Neural cell (in vitro differentiated cells): ENCODE measurements around the gene NTRK1. TPM values are rescaled to one million over a fixed set of nuclear protein-coding genes. Genes with fewer than 3 reads are reported as not detected.
"Not testable (repeated sequence)": the region's sequence is repeated elsewhere in the genome, so short reads cannot be mapped to it uniquely, and the experiment has no call there.

Experiments
- H2AFZ ChIP-seq: fragments of 200-600, 300-800 bp; sonication (generic), shearing (Covaris generic); 2 replicates; pipeline ENCODE4 v1.6.0; 2014; ENCODE audit warnings: low read depth, mild to moderate bottlenecking, antibody characterized with exemption, low read length, moderate library complexity
- H3F3A ChIP-seq: fragments of 200-600 bp; shearing (Covaris generic); 2 replicates; pipeline ENCODE4 v1.6.1; 2016; ENCODE audit warnings: mild to moderate bottlenecking, moderate library complexity, mixed read lengths, antibody characterized with exemption, low read length; ENCODE audit not compliant: insufficient read depth, poor library complexity, severe bottlenecking
- H3K27ac ChIP-seq: fragments of 200-600, 300-800 bp; sonication (generic), shearing (Covaris generic); 2 replicates; pipeline ENCODE4 v1.5.1; 2014; ENCODE audit warnings: mild to moderate bottlenecking, low read length, moderate library complexity
- H3K27me3 ChIP-seq: fragments of 300-800, 200-600 bp; sonication (generic), shearing (Covaris generic); 2 replicates; pipeline ENCODE4 v1.6.0; 2014; ENCODE audit warnings: mild to moderate bottlenecking, low read depth, low read length, moderate library complexity; ENCODE audit not compliant: insufficient read depth
- H3K36me3 ChIP-seq: fragments of 300-800, 200-600 bp; sonication (generic), shearing (Covaris generic); 2 replicates; pipeline ENCODE4 v1.5.1; 2014; ENCODE audit warnings: mild to moderate bottlenecking, antibody characterized with exemption, low read length, moderate library complexity; ENCODE audit not compliant: insufficient read depth
- H3K4me2 ChIP-seq: fragments of 300-800, 200-600 bp; sonication (generic), shearing (Covaris generic); 2 replicates; pipeline ENCODE4 v1.6.0; 2014; ENCODE audit warnings: mild to moderate bottlenecking, low read length
- H3K4me3 ChIP-seq: fragments of 300-800, 200-600 bp; sonication (generic), shearing (Covaris generic); 2 replicates; pipeline ENCODE4 v1.5.1; 2014; ENCODE audit warnings: mild to moderate bottlenecking, low read length, moderate library complexity
- H3K79me2 ChIP-seq: fragments of 200-600 bp; shearing (Covaris generic); replicated peaks from 2 replicates; pipeline ENCODE4 v1.6.0; 2014; ENCODE audit warnings: mild to moderate bottlenecking, low read length, moderate library complexity; ENCODE audit not compliant: insufficient read depth
- H3K9ac ChIP-seq: fragments of 300-800, 200-600 bp; sonication (generic), shearing (Covaris generic); 2 replicates; pipeline ENCODE4 v1.6.1; 2016; ENCODE audit warnings: mild to moderate bottlenecking, low read length, mixed read lengths
- H3K9me2 ChIP-seq: fragments of 200-600 bp; shearing (Covaris generic); 2 replicates; pipeline ENCODE4 v1.6.1; 2016; ENCODE audit warnings: mild to moderate bottlenecking, low read length, mixed read lengths; ENCODE audit not compliant: insufficient read depth
- H3K9me3 ChIP-seq: fragments of 200-600, 300-800 bp; sonication (generic), shearing (Covaris generic); 2 replicates; pipeline ENCODE4 v1.6.1; 2016; ENCODE audit warnings: mild to moderate bottlenecking, mixed run types, low read length, moderate library complexity, mixed read lengths
- H4K20me1 ChIP-seq: fragments of 200-600 bp; shearing (Covaris generic); 2 replicates; pipeline ENCODE4 v1.6.1; 2016; ENCODE audit warnings: mild to moderate bottlenecking, mixed run types; ENCODE audit not compliant: insufficient read depth
- CTCF ChIP-seq: fragments of 450-650 bp; IDR thresholded peaks from 2 replicates; pipeline ENCODE4 v1.5.1; 2014; ENCODE audit warnings: antibody characterized with exemption, mild to moderate bottlenecking, moderate library complexity; ENCODE audit not compliant: poor library complexity, severe bottlenecking
- EP300 ChIP-seq: fragments of 450-650 bp; conservative IDR thresholded peaks from 2 replicates; pipeline ENCODE4 v1.6.1; 2014; ENCODE audit warnings: antibody characterized with exemption, mild to moderate bottlenecking, moderate library complexity; ENCODE audit not compliant: poor library complexity, severe bottlenecking
- EZH2 ChIP-seq: fragments of 200-600, 300-800 bp; shearing (Covaris generic), sonication (generic); IDR thresholded peaks from 2 replicates; pipeline ENCODE4 v1.6.1; 2014; ENCODE audit warnings: antibody characterized with exemption, low read length, borderline replicate concordance, mild to moderate bottlenecking; ENCODE audit not compliant: insufficient read depth, poor library complexity, severe bottlenecking
- MXI1 ChIP-seq: fragments of 450-650 bp; conservative IDR thresholded peaks from 2 replicates; pipeline ENCODE4 v1.6.1; 2014; ENCODE audit warnings: antibody characterized with exemption, mild to moderate bottlenecking; ENCODE audit not compliant: poor library complexity, severe bottlenecking
- POLR2AphosphoS5 ChIP-seq: IDR thresholded peaks from 2 replicates; pipeline ENCODE4 v1.6.1; 2012
- RAD21 ChIP-seq: fragments of 450-650 bp; conservative IDR thresholded peaks from 2 replicates; pipeline ENCODE4 v1.6.1; 2014; ENCODE audit warnings: antibody characterized with exemption, mild to moderate bottlenecking, moderate library complexity
- SMC3 ChIP-seq: fragments of 450-650 bp; conservative IDR thresholded peaks from 2 replicates; pipeline ENCODE4 v1.6.1; 2014; ENCODE audit warnings: antibody characterized with exemption, mild to moderate bottlenecking, moderate library complexity; ENCODE audit not compliant: poor library complexity
- TAF1 ChIP-seq: IDR thresholded peaks from 2 replicates; pipeline ENCODE4 v1.6.1; 2012; ENCODE audit warnings: low read depth
- polyA plus RNA-seq: library from polyadenylated mRNA; depleted of rRNA; stranded (reverse); fragments of >200 nt; gene quantifications from 2 replicates; pipeline ENCODE4 v1.2.3, GENCODE V29; 2014
- TF ChIP-seq, protein P1 (sequence below): IDR thresholded peaks from 2 replicates; pipeline ENCODE4 v1.6.1; 2012; ENCODE audit warnings: borderline replicate concordance

Gene NTRK1
- polyA plus RNA-seq, 1 donor from 2014 or later: 4.9 TPM

DNA sequence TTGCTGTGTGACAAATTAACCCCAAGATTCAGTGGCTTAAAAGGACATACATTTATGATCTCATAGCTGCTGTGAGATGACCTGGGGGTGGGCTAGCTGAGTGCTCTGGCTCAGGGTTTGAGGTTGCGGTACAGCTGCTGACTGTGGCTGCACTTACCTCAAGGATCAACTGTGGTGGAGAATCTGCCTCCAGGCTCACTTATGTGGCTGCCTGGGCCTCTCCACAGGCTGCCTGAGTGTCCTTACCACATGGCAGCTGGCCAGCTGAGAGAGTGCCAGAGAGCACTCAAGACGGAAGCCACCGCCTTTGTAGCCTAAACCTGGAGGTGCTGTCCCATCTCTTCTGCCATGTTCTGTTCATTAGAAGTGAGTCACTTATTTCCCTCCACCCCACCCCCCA lies 65.5 kb downstream of the NTRK1 start:
- peaks cover 76% of the 10 kb centered on the region for H3K27me3 ChIP-seq
- no peak overlapping the region for H3K27ac ChIP-seq
- H3K9me2 ChIP-seq: no peaks in the 10 kb centered on the region
- no peaks in the 10 kb centered on the region for H3F3A ChIP-seq
- no peaks in the 10 kb centered on the region for H4K20me1 ChIP-seq
- no peak overlapping the region for H2AFZ ChIP-seq
- no peaks in the 10 kb centered on the region for H3K36me3 ChIP-seq
- no peak overlapping the region for H3K4me3 ChIP-seq
- no peak overlapping the region for H3K4me2 ChIP-seq
- TF ChIP-seq SMC3 (no peak), EP300 (no peak), RAD21 (no peak), EZH2 (no peak), TAF1 (no peak), POLR2AphosphoS5 (no peak), MXI1 (no peak)
- TF ChIP-seq, protein P1, sequence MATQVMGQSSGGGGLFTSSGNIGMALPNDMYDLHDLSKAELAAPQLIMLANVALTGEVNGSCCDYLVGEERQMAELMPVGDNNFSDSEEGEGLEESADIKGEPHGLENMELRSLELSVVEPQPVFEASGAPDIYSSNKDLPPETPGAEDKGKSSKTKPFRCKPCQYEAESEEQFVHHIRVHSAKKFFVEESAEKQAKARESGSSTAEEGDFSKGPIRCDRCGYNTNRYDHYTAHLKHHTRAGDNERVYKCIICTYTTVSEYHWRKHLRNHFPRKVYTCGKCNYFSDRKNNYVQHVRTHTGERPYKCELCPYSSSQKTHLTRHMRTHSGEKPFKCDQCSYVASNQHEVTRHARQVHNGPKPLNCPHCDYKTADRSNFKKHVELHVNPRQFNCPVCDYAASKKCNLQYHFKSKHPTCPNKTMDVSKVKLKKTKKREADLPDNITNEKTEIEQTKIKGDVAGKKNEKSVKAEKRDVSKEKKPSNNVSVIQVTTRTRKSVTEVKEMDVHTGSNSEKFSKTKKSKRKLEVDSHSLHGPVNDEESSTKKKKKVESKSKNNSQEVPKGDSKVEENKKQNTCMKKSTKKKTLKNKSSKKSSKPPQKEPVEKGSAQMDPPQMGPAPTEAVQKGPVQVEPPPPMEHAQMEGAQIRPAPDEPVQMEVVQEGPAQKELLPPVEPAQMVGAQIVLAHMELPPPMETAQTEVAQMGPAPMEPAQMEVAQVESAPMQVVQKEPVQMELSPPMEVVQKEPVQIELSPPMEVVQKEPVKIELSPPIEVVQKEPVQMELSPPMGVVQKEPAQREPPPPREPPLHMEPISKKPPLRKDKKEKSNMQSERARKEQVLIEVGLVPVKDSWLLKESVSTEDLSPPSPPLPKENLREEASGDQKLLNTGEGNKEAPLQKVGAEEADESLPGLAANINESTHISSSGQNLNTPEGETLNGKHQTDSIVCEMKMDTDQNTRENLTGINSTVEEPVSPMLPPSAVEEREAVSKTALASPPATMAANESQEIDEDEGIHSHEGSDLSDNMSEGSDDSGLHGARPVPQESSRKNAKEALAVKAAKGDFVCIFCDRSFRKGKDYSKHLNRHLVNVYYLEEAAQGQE: no peak
- H3K9me3 ChIP-seq: no peaks in the 10 kb centered on the region
- no peaks in the 10 kb centered on the region for H3K79me2 ChIP-seq
- H3K9ac ChIP-seq: no peak overlapping the region

GRCh38 chr1:156926695-156927094 lies 66.0 kb downstream of the NTRK1 start:
- not testable (repeated sequence) for H3K4me3 ChIP-seq, H3K4me2 ChIP-seq, H4K20me1 ChIP-seq, H3K36me3 ChIP-seq, H3K9ac ChIP-seq, H3K79me2 ChIP-seq, H3F3A ChIP-seq, H3K27ac ChIP-seq, H3K9me2 ChIP-seq, H2AFZ ChIP-seq, H3K9me3 ChIP-seq
- H3K27me3 ChIP-seq: peaks cover 71% of the 10 kb centered on the region

- H3K27me3 ChIP-seq: peaks cover 63% of the 10 kb centered on the region
- peak; percentile 18 for TF ChIP-seq POLR2AphosphoS5
- TF ChIP-seq CTCF: peak; percentile 81
- TF ChIP-seq, protein P1: no peak
- TF ChIP-seq EP300: no peak
- TF ChIP-seq SMC3: peak; percentile 80
- TF ChIP-seq RAD21: peak; percentile 78
- no peak for TF ChIP-seq EZH2
- H2AFZ ChIP-seq: no peak overlapping the region
- H3K27ac ChIP-seq: no peak overlapping the region
- H3K9ac ChIP-seq: peak overlapping the region; percentile 42
- H3K36me3 ChIP-seq: no peaks in the 10 kb centered on the region
- H3F3A ChIP-seq: no peaks in the 10 kb centered on the region
- peak overlapping the region; percentile 66 for H3K4me3 ChIP-seq
- H3K4me2 ChIP-seq: no peak overlapping the region
- H4K20me1 ChIP-seq: no peaks in the 10 kb centered on the region
- H3K79me2 ChIP-seq: no peaks in the 10 kb centered on the region
- no peaks in the 10 kb centered on the region for H3K9me3 ChIP-seq
- no peaks in the 10 kb centered on the region for H3K9me2 ChIP-seq
Observed at GRCh38 chr1:156927215-156928042, 66.8 kb downstream of the NTRK1 start.
